Hematopoietic multipotent progenitor cell treated with erythropoietin and hydrocortisone succinate and interleukin-3 and kit ligand, for 17 days (in vitro differentiated cells): ENCODE results near the gene UBAP2.
A peak's percentile ranks its signal among the peaks of the same experiment; 100 is the strongest.
"Not testable (repeated sequence)": the region's sequence is repeated elsewhere in the genome, so short reads cannot be mapped to it uniquely, and the experiment has no call there.

ENCODE experiments used
- DNase-seq: peaks from one replicate; pipeline ENCODE4 v3.0.0-alpha.2; 2015; ENCODE audit warnings: low spot score

UBAP2 gene

GRCh38 chr9:34046784-34047379, 1.8 kb downstream of the UBAP2 start:
- no peak for DNase-seq

GRCh38 chr9:34045903-34046302, 2.8 kb downstream of the UBAP2 start:
- no peak for DNase-seq

- not testable (repeated sequence) for DNase-seq
Observed at GRCh38 chr9:34042074-34042473, 6.6 kb downstream of the UBAP2 start.

GRCh38 chr9:34038851-34039250, 9.8 kb downstream of the UBAP2 start:
- not testable (repeated sequence) for DNase-seq

GRCh38 chr9:34037626-34038025, 11.1 kb downstream of the UBAP2 start:
- DNase-seq, result no peak

- DNase-seq, result no peak
Observed at GRCh38 chr9:34036625-34037024, 12.1 kb downstream of the UBAP2 start.

- DNase-seq, result no peak
Observed at GRCh38 chr9:34035656-34036055, 13.0 kb downstream of the UBAP2 start.

GRCh38 chr9:34034698-34035065, 14.0 kb downstream of the UBAP2 start:
- DNase-seq, result no peak

DNA sequence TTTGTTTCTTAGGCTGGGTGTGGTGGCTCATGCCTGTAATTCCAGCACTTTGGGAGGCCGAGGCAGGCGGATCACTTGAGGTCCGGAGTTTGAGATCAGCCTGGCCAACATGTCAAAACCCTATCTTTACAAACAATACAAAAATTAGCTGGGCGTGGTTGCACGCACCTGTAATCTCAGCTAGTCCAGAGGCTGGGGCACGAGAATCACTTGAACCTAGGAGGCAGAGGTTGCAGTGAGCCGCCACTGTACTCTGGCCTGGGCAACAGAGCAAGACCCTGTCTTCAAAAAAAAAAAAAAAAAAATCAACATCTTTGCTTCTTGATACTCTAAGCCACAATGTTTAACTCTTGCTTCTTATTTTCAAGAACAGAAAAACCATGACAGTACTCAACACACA, 16.1 kb downstream of the UBAP2 start:
- DNase-seq, result no peak

DNA sequence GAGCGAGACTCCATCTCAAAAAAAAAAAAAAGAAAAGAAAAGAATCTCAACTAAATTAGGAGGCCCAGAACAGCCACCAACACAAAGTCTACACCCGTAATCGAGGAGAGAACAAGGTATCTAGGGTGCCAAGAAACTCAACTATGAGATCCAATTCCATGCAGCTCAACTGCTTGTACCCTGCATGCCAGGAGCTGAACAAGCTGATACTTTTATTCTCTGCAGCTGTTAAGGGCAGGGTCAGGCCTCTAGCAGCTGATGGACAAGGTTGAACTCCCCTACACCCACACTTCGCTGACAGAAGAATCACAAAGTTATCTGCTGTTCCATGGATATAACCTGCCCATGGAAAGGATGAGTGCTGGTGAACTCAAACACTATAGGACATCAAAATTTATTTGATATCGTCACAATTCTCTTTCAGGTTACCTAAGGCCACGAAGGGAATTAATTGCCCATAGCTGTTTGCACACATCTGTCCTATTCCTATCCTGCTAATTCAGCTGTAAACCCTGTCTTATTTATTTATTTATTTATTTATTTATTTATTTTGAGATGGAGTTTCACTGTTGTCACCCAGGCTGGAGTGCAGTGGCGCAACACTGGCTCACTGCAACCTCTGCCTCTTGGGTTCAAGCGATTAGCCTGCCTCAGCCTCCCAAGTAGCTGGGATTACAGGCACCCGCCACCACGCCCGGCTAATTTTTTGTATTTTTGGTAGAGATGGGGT, 20.7 kb downstream of the UBAP2 start:
- no peak for DNase-seq

DNA sequence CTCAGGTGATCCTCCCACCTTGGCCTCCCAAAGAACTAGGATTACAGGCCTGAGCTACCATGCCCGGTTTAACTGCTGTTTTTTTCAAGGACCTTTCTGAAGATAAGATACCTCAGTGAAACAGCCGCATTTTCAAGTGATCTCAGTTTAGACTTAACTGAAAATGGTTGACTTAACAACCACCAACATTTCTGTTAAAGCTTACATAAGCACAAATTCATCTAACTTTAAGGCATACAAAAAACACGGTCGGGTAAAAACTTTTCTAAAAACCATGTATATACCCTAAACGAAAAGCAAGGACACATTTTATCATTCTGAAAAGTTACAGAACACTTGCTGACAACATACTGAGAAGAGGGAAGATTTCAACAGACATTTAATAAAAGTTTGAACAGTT, 22.9 kb downstream of the UBAP2 start:
- DNase-seq, result no peak

DNA sequence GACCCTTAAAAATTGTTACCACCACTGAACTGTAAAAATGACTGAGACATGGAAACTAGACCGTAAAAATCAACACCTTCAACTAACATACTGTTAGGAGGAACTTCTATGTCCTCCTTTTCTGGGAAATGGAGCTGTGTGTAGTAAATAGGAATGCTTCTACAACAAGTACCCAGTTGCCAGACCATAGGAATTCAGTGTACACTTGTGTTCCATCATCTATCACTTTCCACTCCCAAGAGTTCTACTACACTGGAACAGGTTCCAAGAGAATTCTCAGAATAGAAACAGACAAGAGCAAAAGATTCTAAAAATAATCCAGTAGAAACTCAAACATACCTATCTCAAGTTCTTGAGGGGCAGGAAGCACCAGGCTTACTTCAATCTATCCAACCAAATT, 23.6 kb downstream of the UBAP2 start:
- DNase-seq, result no peak

DNA sequence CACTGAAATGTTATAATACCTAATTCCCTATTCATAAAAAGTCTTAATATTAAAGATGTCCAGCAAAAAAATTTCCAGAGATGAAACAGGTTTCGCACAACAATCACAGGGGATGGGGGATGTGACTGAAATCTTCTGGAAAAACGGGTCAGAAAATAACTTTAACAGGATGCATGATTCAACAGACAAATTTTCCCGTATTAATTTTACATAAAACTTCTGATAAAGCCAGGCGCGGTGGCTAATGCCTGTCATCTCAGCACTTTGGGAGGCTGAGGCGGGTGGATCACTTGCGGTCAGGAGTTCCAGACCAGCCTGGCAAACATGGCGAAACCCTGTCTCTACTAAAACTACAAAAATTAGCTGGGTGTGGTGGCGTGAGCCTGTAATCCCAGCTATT, 24.2 kb downstream of the UBAP2 start:
- not testable (repeated sequence) for DNase-seq

DNA sequence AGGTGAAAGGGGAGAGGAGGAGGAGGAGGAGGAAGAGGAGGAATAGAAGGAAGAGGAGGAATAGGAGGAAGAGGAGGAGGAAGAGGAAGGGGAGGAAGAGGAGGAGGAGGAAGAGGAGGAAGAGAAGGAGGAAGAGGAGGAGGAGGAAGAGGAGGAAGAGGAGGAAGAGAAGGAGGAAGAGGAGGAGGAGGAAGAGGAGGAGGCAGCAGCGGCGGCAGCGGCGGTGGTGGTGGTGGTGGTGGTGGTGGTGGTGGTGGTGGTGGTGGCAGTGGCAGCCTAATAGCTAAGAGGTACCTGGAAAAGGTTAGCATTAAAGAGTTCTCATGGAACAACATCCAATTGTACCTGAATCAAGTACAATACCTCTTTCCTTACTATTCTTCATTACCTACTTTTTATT, 32.5 kb downstream of the UBAP2 start:
- DNase-seq, result no peak

DNA sequence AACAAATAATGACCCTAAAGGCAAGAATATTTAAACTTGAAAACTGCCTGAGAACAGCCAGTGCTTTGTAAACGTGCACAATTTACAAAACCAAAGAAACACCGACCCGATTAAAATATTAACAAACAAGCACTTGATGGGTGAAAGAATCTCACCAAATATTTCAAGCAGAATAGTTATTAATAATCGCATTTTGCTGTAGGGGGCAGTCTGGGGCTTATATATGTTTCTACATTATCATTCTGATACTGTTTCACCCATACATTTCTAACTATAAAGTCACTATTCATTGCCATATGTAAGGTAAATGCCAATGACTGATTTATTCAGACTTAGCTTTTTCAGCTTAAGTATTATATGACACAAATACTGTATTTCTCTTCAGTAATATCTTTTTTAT, 37.7 kb downstream of the UBAP2 start:
- peak; percentile 66 for DNase-seq

- no peak for DNase-seq
Observed at GRCh38 chr9:34001951-34002350, 46.7 kb downstream of the UBAP2 start.

DNA sequence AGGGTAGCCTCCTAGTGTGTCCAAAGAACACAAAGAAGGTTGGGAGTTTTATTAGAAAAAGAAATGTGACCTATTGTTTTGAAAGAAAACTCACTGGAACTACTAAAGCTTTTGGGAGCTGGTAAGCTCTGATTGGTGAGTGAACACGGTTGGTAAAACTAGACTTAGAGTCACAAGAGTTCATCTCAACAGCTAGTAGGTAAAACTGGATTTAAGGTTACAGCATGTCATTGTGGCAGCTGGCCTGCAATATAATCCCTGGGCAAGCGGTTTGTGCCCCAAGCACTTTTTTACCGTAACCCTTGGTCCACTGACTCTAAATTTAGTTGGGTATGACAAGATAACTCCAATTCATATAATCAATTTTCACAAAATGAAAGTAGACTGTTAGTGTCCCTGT, 47.4 kb downstream of the UBAP2 start:
- no peak for DNase-seq

DNA sequence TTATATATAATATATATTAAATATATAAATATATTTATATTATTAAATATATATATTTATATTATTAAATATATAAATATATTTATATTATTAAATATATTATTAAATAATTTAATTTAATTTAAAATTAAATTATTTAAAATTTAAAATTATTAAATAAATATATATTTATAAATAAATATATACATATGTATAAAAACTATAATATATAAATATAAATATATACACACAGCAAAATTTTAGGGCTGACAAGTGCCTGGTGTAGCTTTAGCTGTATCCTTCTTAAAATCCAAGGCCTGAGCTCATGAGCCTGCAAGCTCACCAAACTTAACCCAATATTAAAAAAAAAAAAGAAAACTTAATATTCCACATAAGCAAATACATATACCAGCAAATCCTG, 53.2 kb downstream of the UBAP2 start:
- DNase-seq, result no peak

GRCh38 chr9:33993104-33993503, 55.6 kb downstream of the UBAP2 start:
- no peak for DNase-seq

DNA sequence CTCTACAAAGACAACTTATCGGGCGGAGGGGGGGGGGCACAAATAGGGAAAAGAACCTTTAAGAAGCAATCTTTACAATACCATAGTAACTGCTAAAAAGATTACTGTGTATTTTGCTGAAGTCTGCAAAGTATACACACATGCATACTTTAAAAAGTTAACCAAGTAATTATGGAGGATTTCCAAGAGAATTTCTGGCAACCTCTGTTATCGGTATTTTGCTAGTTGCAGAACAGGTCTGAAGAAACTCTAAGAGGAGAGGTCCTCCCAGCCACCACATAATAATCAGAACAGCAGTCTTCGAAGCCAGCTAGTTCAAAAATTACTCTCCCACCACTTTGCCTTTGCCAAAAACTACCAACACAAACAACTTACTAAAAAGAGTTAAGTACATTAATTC, 56.1 kb downstream of the UBAP2 start:
- no peak for DNase-seq

- DNase-seq, result no peak
Observed at GRCh38 chr9:33988219-33988890, 60.3 kb downstream of the UBAP2 start.

DNA sequence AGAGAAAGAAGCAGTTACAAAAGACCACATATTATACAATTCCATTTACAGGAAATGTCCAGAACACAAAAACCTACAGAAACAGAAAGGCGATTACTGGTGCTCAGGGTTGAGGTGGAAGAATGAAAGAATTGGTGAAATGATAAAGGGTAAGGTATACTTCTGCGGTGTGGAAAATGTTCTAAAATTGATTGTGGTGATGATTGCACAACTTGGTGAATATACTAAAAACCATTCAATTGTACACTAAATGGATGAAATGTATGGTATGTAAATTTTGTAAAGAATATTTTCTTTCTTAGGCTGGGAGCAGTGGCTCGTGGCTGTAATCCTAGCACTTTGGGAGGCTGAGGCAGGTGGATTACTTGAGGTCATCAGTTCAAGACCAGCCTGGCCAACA, 72.3 kb downstream of the UBAP2 start:
- no peak for DNase-seq

GRCh38 chr9:33972698-33973097, 76.0 kb downstream of the UBAP2 start:
- DNase-seq, result no peak
